ENCODE data around the gene SUMO4.
"Not testable (repeated sequence)": the region's sequence is repeated elsewhere in the genome, so short reads cannot be mapped to it uniquely, and the experiment has no call there.

Gene SUMO4

DNA sequence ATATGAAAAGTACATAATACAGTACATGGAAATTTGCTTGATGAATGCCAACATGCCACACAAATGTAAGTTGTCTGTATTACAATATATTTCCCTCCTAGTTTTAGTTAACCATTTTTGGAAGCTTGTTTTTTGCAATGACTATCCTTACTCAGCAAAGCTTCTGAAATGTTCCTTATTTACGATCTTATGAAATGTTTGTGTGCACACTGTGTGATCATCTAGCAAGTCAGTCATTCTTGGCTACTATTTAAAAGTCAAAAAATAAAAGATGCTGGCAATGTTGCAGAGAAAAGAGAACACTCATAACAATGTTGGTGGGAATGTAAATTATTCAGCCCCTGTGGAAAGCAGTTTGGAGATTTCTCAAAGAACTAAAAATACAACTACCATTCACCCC is 33.8 kb downstream of the SUMO4 start:
- DNase-seq = no peak

DNA sequence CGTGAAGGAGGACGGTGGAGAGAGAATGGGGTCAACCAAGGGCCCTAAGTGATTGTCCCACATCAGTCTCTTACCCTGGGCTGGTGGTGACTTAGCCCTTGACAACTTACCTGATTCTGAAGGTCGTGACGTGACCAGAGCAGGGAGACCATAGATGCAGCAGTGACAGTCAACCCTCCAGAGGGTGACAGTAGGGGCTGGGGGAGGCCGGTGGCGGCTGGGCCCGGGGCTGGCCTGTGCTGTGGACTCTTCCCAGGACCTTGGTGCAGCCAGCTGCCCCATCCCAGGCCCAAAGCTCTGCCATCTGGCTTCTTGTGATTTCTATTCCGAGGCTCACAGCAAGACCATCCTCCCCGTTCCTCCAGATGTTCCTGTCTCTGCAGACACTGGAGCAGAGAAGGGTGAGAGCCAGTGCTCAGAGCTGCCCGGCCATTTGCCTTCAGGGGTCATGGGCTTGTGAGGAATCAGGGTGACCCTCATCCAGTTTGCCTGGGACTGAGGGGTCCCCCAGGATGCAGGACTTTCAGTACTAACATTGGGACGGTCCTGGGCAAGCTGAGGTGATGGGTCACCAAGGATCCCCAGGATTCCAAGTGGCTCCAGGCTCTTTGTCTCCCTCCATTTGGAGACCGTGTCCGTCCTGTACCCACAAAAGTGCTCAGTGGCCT is 36.0 kb downstream of the SUMO4 start:
- no peak for DNase-seq

- DNase-seq = no peak
These were observed 36.6 kb downstream of the SUMO4 start for GRCh38 chr6:149436647-149437046.

DNA sequence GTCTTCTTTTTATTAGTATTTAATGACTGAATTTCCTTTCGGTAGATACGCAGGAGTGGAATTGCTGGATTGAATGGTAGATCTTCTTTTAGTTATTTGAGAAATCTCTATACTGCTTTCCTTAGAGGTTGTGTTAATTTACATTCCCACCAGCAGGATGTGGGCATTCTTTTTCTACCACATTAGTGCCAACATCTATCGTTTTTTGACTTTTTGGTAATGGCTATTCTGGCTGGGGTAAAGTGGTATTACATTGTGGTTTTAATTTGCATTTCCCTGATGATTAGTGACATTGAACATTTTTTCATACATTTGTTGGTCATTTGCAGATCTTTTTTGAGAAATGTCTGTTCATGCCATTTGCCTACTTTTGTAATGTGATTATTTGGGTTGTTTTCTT is 37.1 kb downstream of the SUMO4 start:
- DNase-seq = no peak

DNA sequence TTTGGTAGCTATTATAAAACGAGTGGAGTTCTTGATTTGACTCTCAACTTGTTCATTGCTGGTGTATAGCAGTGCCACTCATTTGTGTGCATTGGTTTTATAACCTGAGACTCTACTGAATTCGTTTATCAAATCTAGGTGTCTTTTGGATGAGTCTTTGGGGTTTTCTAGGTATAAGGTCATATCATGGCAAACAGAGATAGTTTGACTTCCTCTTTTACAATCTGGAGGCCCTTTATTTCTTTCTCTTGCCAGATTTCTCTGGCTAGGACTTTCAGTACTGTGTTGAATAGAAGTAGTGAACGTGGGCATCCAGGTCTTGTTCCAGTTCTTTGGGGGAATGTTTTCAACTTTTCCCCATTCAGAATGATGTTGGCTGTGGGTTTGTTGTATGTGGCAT is 38.8 kb downstream of the SUMO4 start:
- no peak for DNase-seq

DNA sequence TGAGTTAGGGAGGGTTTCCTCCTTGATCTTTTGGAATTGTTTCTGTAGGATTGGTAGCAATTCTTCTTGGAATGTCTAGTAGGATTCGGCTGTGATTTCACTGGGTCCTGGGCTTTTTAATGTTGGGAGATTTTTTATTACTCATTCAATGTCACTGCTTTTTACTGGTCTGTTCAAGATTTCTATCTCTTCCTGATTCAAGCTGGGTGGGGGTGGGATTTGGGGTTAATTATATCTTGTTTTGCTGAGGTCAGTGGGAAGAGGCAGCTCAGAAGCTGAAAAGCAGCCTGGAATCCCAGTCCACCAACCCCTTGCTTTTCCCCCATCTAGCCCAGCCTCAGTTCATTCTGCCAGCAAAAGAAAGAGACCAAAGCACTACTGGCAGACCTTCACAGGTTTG is 39.6 kb downstream of the SUMO4 start:
- DNase-seq = no peak

- no peak for DNase-seq
These were observed 40.9 kb downstream of the SUMO4 start for GRCh38 chr6:149440735-149441671.

GRCh38 chr6:149441740-149442139 is 41.7 kb downstream of the SUMO4 start:
- no peak for DNase-seq

DNA sequence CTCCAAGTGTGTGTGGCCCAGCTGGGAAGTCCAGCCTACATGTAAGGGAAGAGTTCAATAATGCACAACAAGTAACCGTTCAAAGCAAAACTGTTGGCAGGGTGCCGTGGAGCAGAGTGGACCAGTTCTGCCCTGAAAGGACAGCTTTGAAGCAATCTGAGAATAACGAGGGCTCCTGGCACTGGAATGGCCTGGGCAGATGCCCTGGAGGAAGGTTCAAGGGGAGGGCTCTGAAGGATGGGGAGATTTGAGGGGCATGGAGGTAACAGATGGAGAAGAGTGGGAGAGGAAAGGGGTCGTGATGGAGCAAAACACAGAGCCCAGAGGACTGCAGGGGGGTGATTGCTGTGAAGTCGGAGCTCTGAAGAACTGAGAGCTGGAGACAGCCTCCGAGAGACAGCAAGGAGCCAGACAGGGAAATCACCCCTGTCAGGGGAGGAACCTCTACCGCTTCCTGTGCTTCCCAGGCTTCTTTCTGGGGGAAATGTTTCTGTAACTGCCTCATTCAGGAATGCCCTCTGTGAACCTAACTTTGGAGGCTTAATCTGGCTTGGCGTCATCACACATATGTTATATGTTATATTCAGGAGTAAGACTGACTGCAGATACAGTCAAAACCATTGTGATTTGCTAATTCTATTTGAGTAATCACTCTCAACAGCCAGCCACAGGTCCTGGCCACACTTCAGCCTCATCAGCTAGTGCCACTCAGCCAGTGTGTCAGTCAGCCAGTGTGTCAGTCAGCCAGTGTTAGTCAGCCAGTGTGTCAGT is 43.5 kb downstream of the SUMO4 start:
- no peak for DNase-seq

DNA sequence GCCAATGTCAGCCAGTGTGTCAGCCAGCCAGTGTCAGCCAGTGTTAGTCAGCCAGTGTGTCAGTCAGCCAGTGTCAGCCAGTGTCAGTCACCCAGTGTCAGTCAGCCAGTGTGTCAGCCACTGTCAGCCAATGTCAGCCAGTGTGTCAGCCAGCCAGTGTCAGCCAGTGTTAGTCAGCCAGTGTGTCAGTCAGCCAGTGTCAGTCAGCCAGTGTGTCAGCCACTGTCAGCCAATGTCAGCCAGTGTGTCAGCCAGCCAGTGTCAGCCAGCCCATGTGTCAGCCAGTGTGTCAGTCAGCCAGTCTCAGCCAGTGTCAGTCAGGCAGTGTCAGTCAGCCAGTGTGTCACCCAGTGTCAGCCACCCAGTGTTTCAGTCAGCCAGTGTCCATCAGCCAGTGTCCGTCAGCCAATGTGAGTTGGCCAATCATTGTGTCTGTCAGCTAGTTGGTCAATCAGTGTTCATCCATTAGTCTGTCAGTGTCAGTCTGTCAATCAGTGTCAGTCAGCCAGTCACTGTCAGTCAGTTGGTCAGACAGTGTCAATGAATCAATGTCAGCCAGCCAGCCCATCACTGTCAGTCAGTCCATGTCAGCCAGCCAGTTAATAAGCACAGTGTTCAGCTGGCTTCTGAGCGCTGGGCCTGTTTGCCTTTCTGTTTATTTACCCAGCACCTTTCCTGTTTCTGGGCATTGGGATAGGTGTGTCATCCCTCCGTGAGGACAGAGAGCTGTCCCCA is 44.5 kb downstream of the SUMO4 start:
- DNase-seq = not testable (repeated sequence)

DNA sequence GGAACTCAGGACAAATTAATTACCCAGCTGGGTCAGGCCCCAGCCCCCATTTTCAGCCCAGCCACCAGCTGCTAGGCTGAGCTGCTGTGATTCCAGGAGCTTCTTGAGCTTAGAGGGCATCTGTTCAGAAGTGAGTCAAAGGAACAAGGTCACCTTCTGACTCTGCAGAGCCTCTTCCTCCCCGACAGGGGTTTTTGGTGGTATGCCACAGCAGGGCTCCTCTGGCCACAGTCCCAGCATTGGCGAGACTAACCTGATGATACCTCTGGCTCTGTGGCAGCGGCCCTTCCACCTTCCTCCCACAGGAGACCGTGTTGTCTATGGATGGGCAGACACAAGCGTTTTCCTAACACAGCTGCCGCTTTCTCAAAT is 45.0 kb downstream of the SUMO4 start:
- DNase-seq = no peak

- DNase-seq = no peak
These were observed 45.5 kb downstream of the SUMO4 start for GRCh38 chr6:149445573-149445972.

GRCh38 chr6:149446791-149447376 is 46.8 kb downstream of the SUMO4 start:
- DNase-seq = no peak

GRCh38 chr6:149448821-149449453 is 48.9 kb downstream of the SUMO4 start:
- DNase-seq = no peak

GRCh38 chr6:149449831-149450678 is 50.0 kb downstream of the SUMO4 start:
- no peak for DNase-seq

All from activated gamma-delta T cell treated with Interleukin-2 at 50 U/mL for 16 hours (primary cell).